ENCODE results near the gene NUP188.

NUP188 gene

DNA sequence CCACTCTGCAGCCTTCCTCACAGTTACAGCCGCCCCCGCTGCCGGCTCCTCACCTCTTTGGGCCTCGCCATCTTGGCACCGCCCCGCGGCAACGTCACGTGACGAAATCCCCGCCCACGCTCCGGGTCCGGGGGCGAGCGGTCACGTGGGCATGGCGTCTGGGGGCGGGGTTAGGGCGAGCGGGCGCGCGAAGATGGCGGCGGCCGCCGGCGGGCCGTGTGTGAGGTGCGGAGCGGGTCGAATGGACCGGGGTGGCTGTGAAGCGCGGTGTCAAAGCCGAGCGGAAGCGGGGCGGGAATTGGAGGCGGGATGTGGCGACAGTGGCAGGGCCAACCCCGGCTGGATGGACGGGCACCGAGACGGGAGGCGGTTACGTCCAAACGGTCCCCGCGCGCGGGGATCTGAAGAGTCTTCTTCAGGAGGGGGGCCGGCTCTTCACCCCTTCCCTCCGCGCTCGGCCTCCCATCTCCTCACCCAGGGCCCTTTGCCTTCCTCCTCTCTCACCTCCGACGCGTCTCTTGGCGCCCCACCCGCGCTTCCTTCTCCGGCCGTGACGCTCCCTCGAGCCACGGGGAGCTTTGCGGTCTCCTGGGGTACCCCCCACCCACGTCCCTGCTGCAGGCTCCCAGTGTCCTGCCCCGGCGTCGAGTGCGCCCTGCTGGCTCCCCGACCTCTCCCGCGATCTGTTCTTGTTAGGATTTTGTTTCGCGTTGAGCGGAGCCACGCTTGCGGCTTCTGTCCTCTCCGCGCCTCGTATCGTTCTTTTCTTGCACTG, at the start of gene NUP188, which contains the start of gene DOLK:
Gene NUP188 (plus strand): TSS at position 173 of the 775 bp plus-strand sequence. CDS start 21 bp downstream, at position 194.
Gene DOLK (minus strand): TSS at position 77 of the 775 bp plus-strand sequence. CDS start 300 bp downstream, outside the sequence.
- CTCF ChIA-PET, result interaction anchor here (1.4 kb wide), 1 partner anchor 130 kb away, joined by 4 read pairs; the partner anchor contains the start of gene ENDOG
- POLR2A ChIA-PET, result interaction anchor here (0.9 to 2.1 kb wide), 4 partner anchors 10 to 134 kb away, joined by 3 to 10 read pairs (median 4); partner anchors contain the start of gene PHYHD1
- TF ChIP-seq FOXM1 (IDR thresholded peaks at IDR 0.05; ENCODE audit: borderline replicate concordance) (no peak), NFRKB (IDR thresholded peaks at IDR 0.05) (0 out of 2 replicates have a peak, but pooled peaks have one; percentile 51)
- DNase-seq (ENCODE audit: extremely low spot score), result peak; percentile 99

DNA sequence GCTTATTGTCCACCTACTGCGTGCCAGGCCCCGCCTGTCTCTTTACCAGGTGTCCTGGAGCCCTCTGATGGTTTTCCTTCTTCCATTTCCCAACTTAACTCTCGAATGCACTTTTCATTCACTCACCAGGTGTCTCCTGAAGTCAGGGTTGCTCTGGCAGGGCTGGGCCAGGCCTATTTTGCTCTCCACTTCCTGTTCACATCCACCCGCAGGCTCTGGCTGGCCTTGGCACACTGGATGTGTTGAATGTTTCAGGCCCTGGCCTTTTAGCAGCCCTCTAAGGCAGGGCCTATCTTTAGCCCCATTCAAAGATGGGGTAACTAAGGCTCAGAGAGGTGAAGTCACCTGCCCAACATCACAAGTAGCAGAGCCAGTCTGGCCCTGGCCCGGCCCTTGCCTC, 49.1 kb upstream of the NUP188 start:
- no peak for DNase-seq (ENCODE audit: extremely low spot score)
- TF ChIP-seq SUZ12 (IDR thresholded peaks at IDR 0.05) (no peak), FOXM1 (IDR thresholded peaks at IDR 0.05; ENCODE audit: borderline replicate concordance) (no peak), LEF1 (IDR thresholded peaks at IDR 0.05; ENCODE audit: borderline replicate concordance) (no peak), NFRKB (IDR thresholded peaks at IDR 0.05) (no peak), FOXK2 (IDR thresholded peaks at IDR 0.05) (no peak), L3MBTL2 (conservative IDR thresholded peaks at IDR 0.05) (no peak), SP1 (IDR thresholded peaks at IDR 0.05) (no peak)
- ChIA-PET CTCF (no interaction called here), POLR2A (interaction anchor here (0.6 kb wide), 1 partner anchor 737 kb away, joined by 5 read pairs; no protein-coding TSS in a partner anchor)

DNA sequence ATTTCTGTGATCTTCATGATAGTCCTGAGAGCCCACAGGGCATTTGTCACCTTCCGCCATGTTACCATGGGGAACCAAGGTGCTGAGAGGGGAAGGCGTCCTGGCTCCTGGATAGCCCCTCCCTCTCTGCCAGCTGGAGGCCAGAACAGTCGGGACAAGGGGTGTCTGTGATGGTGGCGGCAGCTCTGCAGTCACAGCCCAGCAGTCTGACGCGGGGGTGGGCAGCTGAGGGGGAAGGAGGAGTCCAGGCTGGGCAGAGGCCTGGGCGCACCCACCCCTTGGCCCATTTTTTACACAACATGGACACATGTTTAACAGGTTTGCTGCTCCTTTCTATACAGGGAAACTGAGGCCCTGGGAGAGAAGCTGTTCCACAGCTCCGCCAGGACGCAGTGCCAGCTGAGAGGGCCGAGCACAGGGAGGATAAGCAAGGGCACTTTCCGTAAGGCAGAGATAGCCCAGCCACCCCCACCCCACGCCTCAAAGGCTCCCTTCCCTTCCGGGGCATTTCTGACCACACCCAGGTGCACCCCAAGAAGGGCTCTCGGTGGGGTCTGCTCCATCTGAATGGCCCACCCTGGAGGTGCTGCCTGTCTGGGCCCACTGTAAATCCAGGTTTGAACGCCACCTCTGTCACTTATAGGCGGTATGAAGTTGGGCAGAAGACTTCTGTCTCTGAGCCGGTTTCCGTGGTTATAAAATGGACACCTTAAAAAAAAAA, 48.5 kb upstream of the NUP188 start:
- no peak for DNase-seq (ENCODE audit: extremely low spot score)
- TF ChIP-seq CTBP1 (IDR thresholded peaks at IDR 0.05; ENCODE audit: borderline replicate concordance), result no peak
- TF ChIP-seq LEF1 (IDR thresholded peaks at IDR 0.05; ENCODE audit: borderline replicate concordance), result no peak
- no peak for TF ChIP-seq NFRKB (IDR thresholded peaks at IDR 0.05)
- TF ChIP-seq SP1 (IDR thresholded peaks at IDR 0.05), result no peak
- TF ChIP-seq ZNF384 (IDR thresholded peaks at IDR 0.05), result no peak
- no peak for TF ChIP-seq HDGF (IDR thresholded peaks at IDR 0.05; ENCODE audit: borderline replicate concordance)

DNA sequence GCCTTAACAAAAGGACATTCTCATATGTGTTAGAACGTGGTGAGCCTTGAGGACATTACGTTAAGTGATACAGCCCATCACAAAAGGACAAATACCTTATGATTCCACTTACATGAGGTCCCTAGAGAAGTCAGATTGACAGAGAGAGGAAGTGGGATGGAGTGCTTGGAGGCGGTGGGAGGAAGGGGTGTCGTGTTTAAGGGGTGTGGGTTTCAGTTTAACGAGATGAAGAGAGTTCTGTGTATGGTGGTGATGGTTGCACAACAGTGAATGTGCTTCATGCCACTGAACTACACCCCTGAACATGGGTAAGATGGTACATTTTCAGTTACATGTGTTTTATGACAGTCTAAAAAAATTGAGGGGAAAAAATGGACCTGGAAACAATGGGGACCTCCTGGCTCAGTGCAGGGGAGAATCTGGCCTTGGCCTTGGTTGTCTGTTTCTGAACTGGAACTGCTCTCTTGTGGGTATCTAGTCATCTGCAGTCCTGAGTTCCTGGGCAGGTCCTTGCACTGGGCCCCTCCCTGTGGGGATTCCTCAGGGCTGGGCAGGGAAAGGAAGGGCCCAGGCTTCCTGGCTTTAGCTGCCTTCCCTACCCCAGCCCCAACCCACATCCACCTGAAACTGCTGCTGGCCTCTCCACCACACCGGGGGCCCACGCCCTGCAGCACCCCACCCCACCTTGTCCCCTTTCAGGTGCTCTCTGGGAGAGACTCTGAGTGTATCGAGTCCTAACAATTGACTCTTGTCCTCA, 47.8 kb upstream of the NUP188 start:
- ChIA-PET POLR2A (no interaction called here), CTCF (no interaction called here)
- no peak for TF ChIP-seq CTBP1 (IDR thresholded peaks at IDR 0.05; ENCODE audit: borderline replicate concordance)
- TF ChIP-seq HDGF (IDR thresholded peaks at IDR 0.05; ENCODE audit: borderline replicate concordance), result no peak
- no peak for TF ChIP-seq TARDBP (IDR thresholded peaks at IDR 0.05)
- TF ChIP-seq SP1 (IDR thresholded peaks at IDR 0.05), result no peak
- TF ChIP-seq, protein P1, sequence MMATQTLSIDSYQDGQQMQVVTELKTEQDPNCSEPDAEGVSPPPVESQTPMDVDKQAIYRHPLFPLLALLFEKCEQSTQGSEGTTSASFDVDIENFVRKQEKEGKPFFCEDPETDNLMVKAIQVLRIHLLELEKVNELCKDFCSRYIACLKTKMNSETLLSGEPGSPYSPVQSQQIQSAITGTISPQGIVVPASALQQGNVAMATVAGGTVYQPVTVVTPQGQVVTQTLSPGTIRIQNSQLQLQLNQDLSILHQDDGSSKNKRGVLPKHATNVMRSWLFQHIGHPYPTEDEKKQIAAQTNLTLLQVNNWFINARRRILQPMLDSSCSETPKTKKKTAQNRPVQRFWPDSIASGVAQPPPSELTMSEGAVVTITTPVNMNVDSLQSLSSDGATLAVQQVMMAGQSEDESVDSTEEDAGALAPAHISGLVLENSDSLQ (IDR thresholded peaks at IDR 0.05), result no peak
- TF ChIP-seq LEF1 (IDR thresholded peaks at IDR 0.05; ENCODE audit: borderline replicate concordance), result no peak
- no peak for TF ChIP-seq BHLHE40 (IDR thresholded peaks at IDR 0.05; ENCODE audit: borderline replicate concordance)
- TF ChIP-seq FOXA1 (IDR thresholded peaks at IDR 0.05), result no peak
- TF ChIP-seq NFRKB (IDR thresholded peaks at IDR 0.05), result no peak
- TF ChIP-seq FOXM1 (IDR thresholded peaks at IDR 0.05; ENCODE audit: borderline replicate concordance), result no peak
- TF ChIP-seq ELF4 (IDR thresholded peaks at IDR 0.05), result no peak
- no peak for TF ChIP-seq FOXK2 (IDR thresholded peaks at IDR 0.05)
- TF ChIP-seq ARNT (IDR thresholded peaks at IDR 0.05), result no peak
- TF ChIP-seq ZNF384 (IDR thresholded peaks at IDR 0.05), result no peak
- TF ChIP-seq SUZ12 (IDR thresholded peaks at IDR 0.05), result no peak
- TF ChIP-seq L3MBTL2 (conservative IDR thresholded peaks at IDR 0.05), result no peak
- no peak for DNase-seq (ENCODE audit: extremely low spot score)

More for the DNA sequence above, 48.5 kb upstream of the NUP188 start:
- CTCF ChIA-PET, result no interaction called here
- POLR2A ChIA-PET, result interaction anchor here (0.6 kb wide), 1 partner anchor 737 kb away, joined by 5 read pairs; no protein-coding TSS in a partner anchor

DNA sequence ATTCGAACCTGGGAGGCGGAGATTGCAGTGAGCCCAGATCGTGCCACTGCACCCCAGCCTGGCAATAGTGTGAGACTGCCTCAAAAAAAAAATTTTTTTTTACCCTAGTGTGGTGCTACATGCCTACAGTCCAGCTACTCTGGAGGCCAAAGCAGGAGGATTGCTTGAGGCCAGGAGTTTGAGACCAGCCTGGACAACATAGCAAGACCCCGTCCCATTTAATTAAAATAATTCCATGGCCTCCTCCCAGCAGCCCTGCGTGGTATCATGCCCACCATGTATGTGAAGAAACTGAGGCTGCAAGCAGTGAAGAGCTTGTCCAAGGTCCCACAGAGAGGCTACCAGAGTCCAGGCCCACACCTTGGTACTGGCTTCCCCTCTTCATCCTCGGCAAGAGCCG, 46.1 kb upstream of the NUP188 start:
- ChIA-PET CTCF (no interaction called here), POLR2A (no interaction called here)
- no peak for DNase-seq (ENCODE audit: extremely low spot score)
- no peak for TF ChIP-seq FOXM1 (IDR thresholded peaks at IDR 0.05; ENCODE audit: borderline replicate concordance)
- no peak for TF ChIP-seq ZNF384 (IDR thresholded peaks at IDR 0.05)
- no peak for TF ChIP-seq CTBP1 (IDR thresholded peaks at IDR 0.05; ENCODE audit: borderline replicate concordance)
- no peak for TF ChIP-seq TARDBP (IDR thresholded peaks at IDR 0.05)
- TF ChIP-seq FOXA1 (IDR thresholded peaks at IDR 0.05), result no peak
- TF ChIP-seq SP1 (IDR thresholded peaks at IDR 0.05), result no peak
- TF ChIP-seq FOXK2 (IDR thresholded peaks at IDR 0.05), result no peak
- TF ChIP-seq L3MBTL2 (conservative IDR thresholded peaks at IDR 0.05), result no peak
- no peak for TF ChIP-seq LEF1 (IDR thresholded peaks at IDR 0.05; ENCODE audit: borderline replicate concordance)
- TF ChIP-seq ELF4 (IDR thresholded peaks at IDR 0.05), result no peak
- no peak for TF ChIP-seq NFRKB (IDR thresholded peaks at IDR 0.05)
- TF ChIP-seq HDGF (IDR thresholded peaks at IDR 0.05; ENCODE audit: borderline replicate concordance), result no peak
- TF ChIP-seq, protein P1 (IDR thresholded peaks at IDR 0.05), result no peak
- TF ChIP-seq ARNT (IDR thresholded peaks at IDR 0.05), result no peak

GRCh38 chr9:128901822-128902221, 45.7 kb upstream of the NUP188 start:
- POLR2A ChIA-PET, result no interaction called here
- CTCF ChIA-PET, result no interaction called here
- TF ChIP-seq, protein P1 (IDR thresholded peaks at IDR 0.05), result no peak
- TF ChIP-seq L3MBTL2 (conservative IDR thresholded peaks at IDR 0.05) (no peak), LEF1 (IDR thresholded peaks at IDR 0.05; ENCODE audit: borderline replicate concordance) (no peak), TARDBP (IDR thresholded peaks at IDR 0.05) (no peak), SUZ12 (IDR thresholded peaks at IDR 0.05) (no peak), FOXM1 (IDR thresholded peaks at IDR 0.05; ENCODE audit: borderline replicate concordance) (no peak), SP1 (IDR thresholded peaks at IDR 0.05) (no peak), CTBP1 (IDR thresholded peaks at IDR 0.05; ENCODE audit: borderline replicate concordance) (no peak), HDGF (IDR thresholded peaks at IDR 0.05; ENCODE audit: borderline replicate concordance) (no peak), FOXA1 (IDR thresholded peaks at IDR 0.05) (no peak), ELF4 (IDR thresholded peaks at IDR 0.05) (no peak), ZNF384 (IDR thresholded peaks at IDR 0.05) (no peak), NFRKB (IDR thresholded peaks at IDR 0.05) (no peak), BHLHE40 (IDR thresholded peaks at IDR 0.05; ENCODE audit: borderline replicate concordance) (no peak), ARNT (IDR thresholded peaks at IDR 0.05) (no peak), FOXK2 (IDR thresholded peaks at IDR 0.05) (no peak)
- no peak for DNase-seq (ENCODE audit: extremely low spot score)

All from HEK293T (cell line).